Activated CD4-positive, CD25-positive, alpha-beta regulatory T cell (primary cell): ENCODE results near the gene CDPF1.
"Not testable (repeated sequence)": the region's sequence is repeated elsewhere in the genome, so short reads cannot be mapped to it uniquely, and the experiment has no call there.

Experiments used
- DNase-seq, 4 experiments: peaks; one replicate each; lab custom pipeline; 2025; lab: John Stamatoyannopoulos, UW

Gene CDPF1

GRCh38 chr22:46224898-46225290 lies 25.2 kb downstream of the CDPF1 start:
- no peak for DNase-seq

GRCh38 chr22:46224044-46224897 lies 25.8 kb downstream of the CDPF1 start:
- DNase-seq, result no peak

- no peak for DNase-seq
Observed at GRCh38 chr22:46220921-46221320, 29.2 kb downstream of the CDPF1 start.

DNA sequence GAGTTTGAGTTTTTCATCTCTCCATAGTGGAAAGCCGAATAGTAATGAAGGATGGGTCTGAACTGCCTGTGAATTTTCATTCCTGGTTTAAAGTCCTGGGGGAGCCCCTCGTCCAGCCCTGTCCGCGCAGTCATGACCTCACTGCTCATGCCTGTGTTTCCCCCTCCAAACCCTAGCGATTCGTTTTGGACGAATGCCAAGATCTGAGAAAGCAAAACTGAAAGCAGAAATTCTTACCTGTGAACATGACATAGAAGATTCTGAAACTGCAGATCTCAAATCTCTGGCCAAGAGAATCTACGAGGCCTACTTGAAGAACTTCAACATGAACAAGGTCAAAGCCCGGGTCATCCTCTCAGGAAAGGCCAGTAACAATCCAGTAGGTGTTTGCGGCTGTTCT lies 30.5 kb downstream of the CDPF1 start:
- DNase-seq, result no peak

GRCh38 chr22:46214616-46215015 lies 35.5 kb downstream of the CDPF1 start:
- no peak for DNase-seq

DNA sequence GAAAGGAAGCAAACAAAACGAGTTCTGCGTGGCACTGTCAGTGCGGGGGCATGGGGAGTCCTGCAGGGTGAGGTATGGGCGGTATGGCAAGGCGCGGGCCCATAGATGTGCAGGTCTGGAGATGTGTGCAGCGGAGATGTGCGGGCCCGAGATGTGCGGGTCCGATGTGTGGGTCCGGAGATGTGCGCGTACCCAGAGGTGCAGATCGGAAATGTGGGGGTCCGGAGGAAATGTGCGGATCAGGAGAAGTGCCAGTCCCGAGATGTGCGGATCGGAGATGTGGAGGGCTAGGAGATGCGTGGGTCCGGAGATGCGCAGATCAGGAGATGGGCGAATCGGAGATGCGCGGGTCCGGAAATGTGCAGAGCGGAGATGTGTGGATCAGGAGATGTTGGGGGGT lies 35.9 kb downstream of the CDPF1 start:
- no peak for DNase-seq

DNA sequence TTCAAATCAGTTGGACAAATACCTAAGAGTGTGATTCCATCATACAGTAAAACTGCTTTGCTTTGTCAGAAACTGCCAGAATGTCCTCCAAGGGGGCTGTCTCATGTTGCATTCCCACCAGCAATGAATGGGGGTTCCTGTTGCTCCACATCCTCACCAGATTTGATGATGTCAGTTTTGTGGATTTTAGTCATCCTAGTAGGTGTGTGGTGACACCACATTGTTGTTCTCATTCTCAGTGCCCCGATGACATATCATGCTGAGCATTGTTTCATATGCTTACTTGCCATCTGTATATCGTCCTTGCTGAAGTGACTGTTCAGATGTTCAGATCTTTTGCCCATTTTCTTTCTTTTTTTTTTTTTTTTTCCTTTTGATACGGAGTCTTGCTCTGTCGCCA lies 37.0 kb downstream of the CDPF1 start:
- no peak for DNase-seq

DNA sequence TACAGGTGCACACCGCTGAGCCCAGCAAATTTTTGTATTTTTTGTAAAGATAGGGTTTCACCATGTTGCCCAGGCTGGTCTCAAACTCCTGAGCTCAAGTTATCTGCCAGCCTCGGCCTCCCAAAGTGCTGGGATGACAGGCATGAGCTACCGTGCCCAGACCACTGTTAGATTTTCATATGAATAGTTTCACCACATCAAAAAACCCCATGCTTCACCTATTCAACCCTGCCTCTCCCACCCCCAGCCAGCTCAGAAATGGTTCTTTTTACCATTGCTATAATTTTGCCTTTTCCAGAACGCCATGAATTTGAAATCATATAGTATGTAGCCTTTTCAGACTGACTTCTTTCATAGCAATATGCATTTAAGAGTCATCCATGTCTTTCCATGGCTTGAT lies 37.9 kb downstream of the CDPF1 start:
- no peak for DNase-seq

GRCh38 chr22:46209262-46209661 lies 40.8 kb downstream of the CDPF1 start:
- DNase-seq, result no peak

DNA sequence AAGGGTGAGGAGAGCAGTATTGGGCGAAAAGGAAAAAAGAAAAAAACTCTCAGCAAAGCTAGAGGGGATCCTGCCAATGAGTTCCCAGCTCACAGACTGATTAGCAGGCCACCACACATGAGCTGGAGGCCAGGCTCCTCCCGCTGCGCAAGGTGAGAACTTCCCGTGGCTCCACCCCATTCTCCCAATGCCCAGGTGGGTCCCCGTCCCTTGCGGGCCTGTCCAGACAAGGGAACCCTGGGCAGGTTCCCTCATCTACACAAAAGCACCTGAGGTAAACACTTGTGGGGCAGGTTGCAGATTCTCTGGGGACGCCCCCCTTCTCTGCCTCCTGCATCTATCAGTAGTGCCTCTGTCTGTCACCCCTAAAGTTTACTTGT lies 46.5 kb downstream of the CDPF1 start:
- DNase-seq, result no peak

GRCh38 chr22:46202897-46203600 lies 47.0 kb downstream of the CDPF1 start:
- no peak for DNase-seq

- no peak for DNase-seq
Observed at GRCh38 chr22:46201059-46201757, 48.9 kb downstream of the CDPF1 start.

DNA sequence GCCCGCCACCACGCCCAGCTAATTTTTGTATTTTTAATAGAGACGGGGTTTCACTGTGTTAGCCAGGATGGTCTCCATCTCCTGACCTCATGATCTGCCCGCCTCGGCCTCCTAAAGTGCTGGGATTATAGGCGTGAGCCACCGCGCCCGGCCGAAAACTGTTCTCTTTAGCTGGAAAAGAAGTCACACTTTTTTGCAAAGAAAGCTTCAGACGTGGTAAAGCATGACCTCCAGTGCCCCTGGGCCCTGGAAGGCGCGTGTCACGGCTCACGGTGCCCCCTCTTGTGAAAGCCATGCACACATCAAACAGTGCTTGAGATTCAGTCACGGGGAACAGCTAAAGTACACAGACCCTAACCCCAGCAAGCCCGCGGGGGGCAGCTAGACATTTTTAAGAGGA lies 51.3 kb downstream of the CDPF1 start:
- not testable (repeated sequence) for DNase-seq

GRCh38 chr22:46198274-46198673 lies 51.8 kb downstream of the CDPF1 start:
- DNase-seq, result no peak

DNA sequence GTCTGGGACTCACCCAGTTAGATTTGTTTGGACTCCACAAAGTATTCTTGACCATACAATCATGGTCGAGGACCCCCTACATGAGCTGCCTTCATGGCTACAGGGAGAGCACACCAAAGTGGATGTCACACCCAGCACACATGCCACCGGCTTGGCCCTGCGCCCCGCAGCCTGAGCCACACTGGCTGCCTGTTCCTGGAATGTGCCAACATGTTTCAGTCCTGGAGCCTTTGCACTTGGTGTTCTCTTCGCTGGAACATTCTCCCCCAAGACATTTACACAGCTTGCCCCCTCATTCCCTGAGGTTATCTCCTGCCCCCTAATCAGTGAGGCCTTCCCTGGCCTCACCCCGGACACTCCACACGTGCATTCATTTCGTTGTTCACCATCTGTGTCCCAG lies 53.8 kb downstream of the CDPF1 start:
- DNase-seq, result no peak

DNA sequence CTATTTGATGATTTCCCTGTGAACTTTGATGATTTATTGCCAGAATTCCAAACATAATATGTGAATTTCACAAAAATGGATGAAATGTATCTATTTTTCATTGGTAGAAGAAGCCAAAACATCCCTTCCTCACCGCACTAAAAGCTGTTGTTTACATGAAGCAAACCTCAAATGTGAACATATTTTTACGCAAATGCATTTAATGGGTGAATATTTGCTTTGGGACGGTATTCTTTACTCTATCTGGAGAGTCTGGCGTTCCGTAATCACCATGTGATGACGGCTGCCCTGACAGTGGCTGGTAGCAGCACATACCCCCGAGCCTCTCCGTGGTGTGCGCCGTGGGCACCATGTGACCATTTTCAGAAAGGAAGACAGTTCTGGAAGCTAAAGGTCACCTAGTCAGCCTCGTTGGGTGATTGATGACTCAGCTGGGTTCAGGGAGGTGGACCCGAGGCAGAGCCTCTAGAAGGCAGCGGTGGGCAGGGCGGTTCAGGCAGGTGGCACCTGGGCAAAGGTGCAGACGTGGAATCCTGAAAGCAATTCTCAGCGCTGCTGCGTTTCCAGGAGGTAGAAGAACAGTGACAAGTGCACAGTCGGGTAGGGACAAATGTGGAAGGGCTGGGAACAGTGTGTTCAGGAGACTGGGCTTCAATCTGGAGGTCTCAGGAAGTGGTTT lies 54.5 kb downstream of the CDPF1 start:
- DNase-seq, result no peak
